Panc1 (cell line): ENCODE results near the gene SLC25A29. TPM values are rescaled to one million over a fixed set of nuclear protein-coding genes. Genes with fewer than 3 reads are reported as not detected.

Source experiments
- ATAC-seq: fragments of 200-7000 bp; cut with Tn5 transposase; 2 replicates; pipeline ENCODE4 v1.9.1; 2020; ENCODE audit warnings: mild to moderate bottlenecking, moderate library complexity
- BruUV-seq: library from RNA; stranded (reverse); fragments of 400-500 nt; replicated peaks from 2 replicates; lab custom pipeline; 2021; lab: Mats Ljungman, UMichigan
- CTCF ChIA-PET: fragments of 300-600 bp; sonication (Branson Sonifier 250); formaldehyde crosslinking; loops from one replicate; lab custom pipeline; 2022; ENCODE audit warnings: antibody characterized with exemption; lab: Charles Lee
- POLR2A ChIA-PET: fragments of 300-600 bp; sonication (Branson Sonifier 250); formaldehyde crosslinking; loops from one replicate; lab custom pipeline; 2022; ENCODE audit warnings: antibody characterized with exemption; lab: Charles Lee
- DNase-seq: peaks from one replicate; pipeline ENCODE4 v3.0.0-alpha.2; 2010; ENCODE audit warnings: low read depth, low spot score
- H3K27ac ChIP-seq: 2 replicates; pipeline ENCODE4 v1.5.1; 2011; ENCODE audit warnings: mild to moderate bottlenecking, low read length, inconsistent platforms
- H3K27me3 ChIP-seq: fragments of 200-500 bp; sonication (Bioruptor generic); 2 replicates; pipeline ENCODE4 v1.6.0; 2014; ENCODE audit warnings: low read length, inconsistent platforms; ENCODE audit not compliant: control insufficient read depth, insufficient read depth
- H3K36me3 ChIP-seq: fragments of 200-500 bp; sonication (Bioruptor generic); 2 replicates; pipeline ENCODE4 v1.5.1; 2014; ENCODE audit warnings: inconsistent platforms, mild to moderate bottlenecking, low read length, moderate library complexity; ENCODE audit not compliant: control insufficient read depth, insufficient read depth
- H3K4me1 ChIP-seq: 2 replicates; pipeline ENCODE4 v1.5.1; 2011; ENCODE audit warnings: inconsistent platforms, mild to moderate bottlenecking, low read length, moderate library complexity; ENCODE audit not compliant: control insufficient read depth, insufficient read depth
- H3K4me3 ChIP-seq, 2 experiments: 2 replicates each; pipeline ENCODE4 v1.5.1; 2011 to 2012; ENCODE audit warnings: low read depth in 2 of 2, low read length in 2 of 2, mild to moderate bottlenecking in 2 of 2, inconsistent platforms in 1 of 2, moderate library complexity in 1 of 2
- H3K9me3 ChIP-seq: fragments of 200-500 bp; sonication (Bioruptor generic); 2 replicates; pipeline ENCODE4 v1.5.1; 2014; ENCODE audit warnings: low read depth, mild to moderate bottlenecking, inconsistent platforms, low read length, moderate library complexity; ENCODE audit not compliant: control insufficient read depth, insufficient read depth
- CTCF ChIP-seq: fragments of 450-650 bp; IDR thresholded peaks from 2 replicates; pipeline ENCODE4 v1.5.1; 2017; ENCODE audit warnings: mild to moderate bottlenecking
- POLR2AphosphoS5 ChIP-seq: IDR thresholded peaks from 2 replicates; pipeline ENCODE4 v1.6.1; 2012; ENCODE audit warnings: mild to moderate bottlenecking, low read depth, low read length, moderate library complexity
- REST ChIP-seq, 2 experiments: IDR thresholded peaks; 2 replicates each; pipeline ENCODE4 v1.6.1; 2011 to 2012; ENCODE audit warnings: low read depth in 2 of 2, control low read depth in 1 of 2, low read length in 1 of 2, mild to moderate bottlenecking in 1 of 2, moderate library complexity in 1 of 2; ENCODE audit not compliant: insufficient read depth in 1 of 2
- SIN3A ChIP-seq: IDR thresholded peaks from 2 replicates; pipeline ENCODE4 v1.6.1; 2012; ENCODE audit warnings: low read depth, mild to moderate bottlenecking, low read length, moderate library complexity, borderline replicate concordance; ENCODE audit not compliant: insufficient read depth
- TCF7L2 ChIP-seq: IDR thresholded peaks from 2 replicates; pipeline ENCODE4 v1.6.1; 2011; ENCODE audit warnings: mild to moderate bottlenecking, low read depth, low read length, inconsistent platforms
- in situ Hi-C: cut with HindIII; loops from 2 replicates; pipeline ENCODE4 v1.10.0; 2016; ENCODE audit warnings: low sequenced_read_pairs, low pct_unique_long_range_greater_than_20kb
- intact Hi-C: fragments of 100-400 bp; cut with micrococcal nuclease; formaldehyde crosslinking; loops from one replicate; pipeline ENCODE4 v1.10.0; 2022; ENCODE audit not compliant: unreplicated experiment
- total RNA-seq: library from RNA; stranded (reverse); gene quantifications from one replicate; pipeline ENCODE4 v1.2.1, GENCODE V29; 2021; ENCODE audit not compliant: unreplicated experiment

SLC25A29 gene
- total RNA-seq, 1 experiment from 2014 or later: 33.6 TPM

- BruUV-seq: no TSS peak
- peaks cover 8% of the 10 kb centered on the region for H3K4me1 ChIP-seq
- no peak overlapping the region for H3K4me3 ChIP-seq
- H3K9me3 ChIP-seq: no peaks in the 10 kb centered on the region
- H3K36me3 ChIP-seq: no peaks in the 10 kb centered on the region; the same call in 1 of the 2 replicates
- no peaks in the 10 kb centered on the region for H3K27me3 ChIP-seq
- intact Hi-C loops: no loop called here
- no peak overlapping the region for H3K27ac ChIP-seq
- CTCF ChIA-PET: no interaction called here
- TF ChIP-seq POLR2AphosphoS5: no peak
- no peak for TF ChIP-seq TCF7L2
- TF ChIP-seq CTCF: no peak
- TF ChIP-seq REST (IDR thresholded peaks at IDR 0.05; ENCODE audit: insufficient read depth in 1 of 2, low read depth in 2 of 2, low read length in 1 of 2): no peak
- TF ChIP-seq SIN3A: no peak
- ATAC-seq: no peak
- no peak for DNase-seq
- POLR2A ChIA-PET: no interaction called here
- in situ Hi-C loops: no loop called here
Observed at GRCh38 chr14:100303925-100304324, 2.3 kb downstream of the SLC25A29 start.

GRCh38 chr14:100303179-100303578, 3.1 kb downstream of the SLC25A29 start:
- BruUV-seq: no TSS peak
- ChIA-PET CTCF (interaction anchor here (0.6 to 0.7 kb wide), 3 partner anchors 12 to 159 kb away, joined by 3 to 4 read pairs (median 3); no protein-coding TSS in a partner anchor), POLR2A (no interaction called here)
- ATAC-seq (no peak), DNase-seq (no peak)
- intact Hi-C loops: no loop called here
- Histone ChIP-seq H3K27me3 (no peaks in the 10 kb centered on the region), H3K36me3 (no peaks in the 10 kb centered on the region; the same call in 1 of the 2 replicates), H3K9me3 (no peaks in the 10 kb centered on the region), H3K27ac (no peak overlapping the region), H3K4me3 (no peak overlapping the region), H3K4me1 (peaks cover 8% of the 10 kb centered on the region)
- TF ChIP-seq POLR2AphosphoS5 (no peak), SIN3A (no peak), CTCF (peak; percentile 84), TCF7L2 (no peak), REST (IDR thresholded peaks at IDR 0.05; ENCODE audit: insufficient read depth in 1 of 2, low read depth in 2 of 2, low read length in 1 of 2) (no peak)
- in situ Hi-C loops: no loop called here
